T-helper 1 cell treated with Interleukin-12 subunit alpha and Interleukin-12 subunit beta and Interleukin-4 antibody, amounts not matched to agents 30 ng/mL and 1 ng/mL, for 36 hours (primary cell): Measurements from ENCODE around the gene ART5. TPM values are rescaled to one million over a fixed set of nuclear protein-coding genes. Genes with fewer than 3 reads are reported as not detected.
"Not testable (repeated sequence)": the region's sequence is repeated elsewhere in the genome, so short reads cannot be mapped to it uniquely, and the experiment has no call there.

Experiments used
- intact Hi-C: fragments of 100-400 bp; cut with micrococcal nuclease; formaldehyde crosslinking; loops from one replicate; pipeline ENCODE4 v1.15.1; 2024
- total RNA-seq: library from RNA; stranded (reverse); gene quantifications from 2 replicates; pipeline ENCODE4 v1.2.3, GENCODE V29; 2022

Gene ART5
- total RNA-seq, 1 donor from 2014 or later, result not detected

DNA sequence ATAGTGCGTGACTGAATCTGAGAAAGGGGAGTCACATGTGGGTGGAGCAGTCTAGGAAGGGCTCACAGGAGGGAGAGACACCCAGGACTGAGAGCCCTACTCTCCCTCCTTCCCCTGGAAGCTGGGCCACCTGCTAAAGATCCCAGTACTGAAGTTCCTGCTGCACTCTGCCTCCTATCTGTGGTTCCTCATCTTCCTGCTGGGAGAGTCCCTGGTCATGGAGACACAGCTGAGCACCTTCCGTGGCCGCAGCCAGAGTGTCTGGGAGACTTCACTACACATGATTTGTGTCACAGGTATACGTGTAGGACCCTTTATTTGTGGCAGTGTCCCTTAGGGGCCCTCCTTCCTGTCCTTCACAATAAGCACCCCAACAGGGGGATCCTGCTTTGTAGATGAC lies 19.3 kb downstream of the ART5 start:
- intact Hi-C loops, result no loop called here

- intact Hi-C loops, result no loop called here
These were observed 23.8 kb downstream of the ART5 start for GRCh38 chr11:3617990-3618389.

DNA sequence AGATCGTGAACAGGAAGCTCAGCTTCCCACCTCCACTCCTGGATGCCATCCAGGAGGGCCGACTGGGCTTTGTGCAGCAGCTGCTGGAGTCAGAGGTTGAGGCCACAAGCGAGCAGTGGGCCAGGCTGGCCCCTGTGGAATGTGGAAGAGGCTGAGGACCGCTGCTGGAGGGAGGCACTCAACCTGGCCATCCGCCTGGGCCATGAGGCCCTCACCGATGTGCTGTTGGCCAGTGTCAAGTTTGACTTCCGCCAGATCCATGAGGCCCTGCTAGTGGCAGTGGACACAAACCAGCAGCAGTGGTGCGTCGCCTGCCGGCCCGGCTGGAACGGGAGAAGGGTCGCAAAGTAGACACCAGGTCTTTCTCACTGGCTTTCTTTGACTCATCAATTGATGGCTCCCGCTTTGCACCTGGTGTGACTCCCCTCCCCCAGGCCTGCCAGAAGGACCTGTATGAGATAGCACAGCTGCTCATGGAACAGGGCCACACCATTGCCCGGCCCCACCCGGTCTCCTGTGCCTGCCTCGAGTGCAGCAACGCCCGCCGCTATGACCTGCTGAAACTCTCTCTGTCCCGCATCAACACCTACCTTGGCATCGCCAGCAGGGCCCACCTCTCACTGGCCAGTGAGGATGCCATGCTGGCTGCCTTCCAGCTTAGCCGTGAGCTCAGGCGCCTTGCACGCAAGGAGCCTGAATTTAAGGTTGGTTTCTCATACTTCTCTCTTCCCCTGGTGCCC lies 24.9 kb downstream of the ART5 start:
- intact Hi-C loops, result no loop called here

GRCh38 chr11:3615998-3616397 lies 25.8 kb downstream of the ART5 start:
- intact Hi-C loops, result no loop called here

DNA sequence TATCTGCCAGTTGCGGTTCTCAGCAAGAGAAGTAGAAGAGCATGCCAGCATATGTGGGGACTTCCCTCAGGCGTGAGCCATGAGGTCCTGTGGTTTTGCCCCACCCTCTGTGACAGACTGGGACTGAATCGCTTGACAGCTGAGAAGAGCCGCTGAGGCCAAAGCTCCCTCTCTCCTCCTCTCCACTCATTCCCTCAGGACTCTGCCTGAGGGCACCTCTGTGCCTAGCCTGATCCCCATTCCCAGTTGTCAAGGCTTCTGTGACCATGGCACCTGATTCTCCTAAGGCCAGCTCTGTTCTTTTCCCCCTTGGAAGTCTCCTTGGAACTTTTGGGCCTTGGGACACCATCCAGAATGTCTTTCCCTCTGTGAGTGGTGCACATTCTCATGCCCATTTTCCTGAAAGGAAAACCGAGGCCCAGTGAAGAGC lies 27.0 kb downstream of the ART5 start:
- intact Hi-C loops, result no loop called here

DNA sequence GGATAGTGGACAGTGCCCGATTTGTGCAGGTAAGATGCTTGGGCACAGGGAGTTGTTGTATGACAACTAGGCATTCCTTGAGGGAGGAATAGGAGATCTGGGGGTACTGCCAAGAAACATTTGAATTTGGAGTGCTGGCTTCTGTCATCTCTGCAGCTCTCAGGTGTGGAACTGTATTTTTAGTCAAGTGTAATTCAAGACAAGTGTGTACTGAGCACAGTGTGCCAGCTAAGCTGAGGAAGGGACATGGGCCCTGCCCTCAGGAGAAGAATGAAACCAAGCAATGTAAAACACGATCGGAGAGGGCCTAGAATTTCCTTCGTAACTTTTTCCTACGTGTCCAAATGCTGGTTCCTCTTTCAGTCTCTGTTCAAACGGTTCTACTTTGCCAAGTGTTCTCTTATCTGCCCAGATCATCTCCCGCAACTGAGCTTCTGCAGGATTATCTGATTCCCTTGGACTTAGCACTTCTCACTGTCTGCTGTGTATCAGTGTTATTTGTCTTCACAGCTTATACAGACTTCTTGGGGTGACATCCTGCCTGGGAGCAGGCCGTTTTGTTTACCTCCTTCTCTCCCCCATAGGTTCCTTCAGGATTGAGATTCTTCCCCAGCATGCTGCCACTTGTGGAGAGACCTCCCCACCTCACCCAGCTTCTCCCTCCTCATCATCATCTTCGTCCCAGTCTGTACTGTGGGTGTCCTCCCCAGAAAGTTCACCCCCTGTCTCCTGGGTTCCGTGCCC lies 27.6 kb downstream of the ART5 start:
- intact Hi-C loops, result no loop called here

DNA sequence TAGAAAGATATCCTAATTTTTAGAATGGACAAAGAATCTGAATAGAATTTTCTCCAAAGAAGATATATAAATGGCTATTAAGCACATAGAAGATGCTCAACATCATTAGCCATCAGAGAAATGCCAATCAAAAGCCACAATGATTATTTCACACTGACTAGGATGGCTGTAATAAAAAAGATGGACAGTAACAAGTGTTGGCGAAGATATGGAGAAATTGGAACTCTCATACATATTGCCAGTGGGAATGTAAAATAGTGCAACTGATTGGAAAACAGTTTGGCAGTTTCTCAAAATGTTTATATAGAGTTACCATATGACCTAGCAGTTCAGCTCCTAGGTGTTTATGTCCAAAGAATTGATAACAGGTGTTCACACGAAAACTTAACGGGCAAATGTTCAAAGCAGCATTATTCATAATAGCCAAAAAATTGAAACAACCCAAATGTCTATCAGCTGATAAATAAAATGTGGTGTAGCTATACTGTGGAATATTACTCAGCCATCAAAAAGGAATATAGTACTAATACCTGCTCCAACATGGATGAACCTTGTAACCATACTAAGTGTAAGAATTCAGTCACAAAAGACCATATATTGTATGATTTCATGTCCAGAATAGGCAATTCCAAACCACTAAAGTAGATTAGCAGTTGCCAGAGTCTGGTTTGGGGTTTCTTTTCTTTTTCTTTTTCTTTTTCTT lies 29.7 kb downstream of the ART5 start:
- intact Hi-C loops, result no loop called here

- intact Hi-C loops, result no loop called here
These were observed 30.9 kb downstream of the ART5 start for GRCh38 chr11:3610846-3611245.

DNA sequence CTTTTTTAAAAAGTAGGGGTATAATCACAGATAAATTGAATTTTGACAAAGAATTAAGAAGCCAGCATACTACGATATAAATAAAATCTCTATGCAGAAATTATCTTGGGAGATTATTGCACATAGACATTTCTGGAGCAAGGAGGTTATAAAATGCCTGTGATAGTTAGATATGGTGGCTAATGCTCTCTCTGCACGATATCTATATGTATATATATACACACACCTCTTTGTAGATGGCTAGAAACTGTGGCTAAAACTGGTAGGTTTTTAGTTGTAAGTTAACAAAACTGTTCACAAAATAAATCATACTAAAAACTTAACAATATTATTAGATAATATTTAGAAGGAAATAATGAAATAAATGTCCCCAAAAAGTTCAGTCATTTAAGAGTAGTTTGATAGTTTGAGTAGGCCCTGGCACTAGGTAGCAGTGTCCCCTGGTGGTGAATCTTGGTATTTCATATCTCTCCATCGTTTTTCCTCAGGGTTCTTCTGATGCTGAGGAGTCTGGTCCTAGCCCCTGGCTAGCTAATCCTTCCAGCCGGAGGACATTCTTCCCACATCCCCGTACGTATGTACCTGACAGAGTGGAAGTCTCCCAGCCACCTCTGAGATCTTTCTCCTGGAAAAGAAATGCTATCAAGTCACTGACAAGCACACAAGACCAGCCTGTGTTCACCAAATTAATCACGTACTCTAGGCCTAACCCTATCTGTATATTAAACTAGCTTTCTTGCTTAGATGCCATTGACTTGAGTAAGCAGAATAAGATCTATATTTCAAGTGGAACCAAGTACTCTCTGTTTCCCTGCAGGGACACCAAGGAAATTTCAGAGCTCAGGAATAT lies 32.2 kb downstream of the ART5 start:
- intact Hi-C loops, result loop anchor here (1.0 to 10.0 kb wide), 3 partner anchors 21 to 195 kb away; partner anchors contain the start of gene PGAP2

- intact Hi-C loops, result loop anchor here (10.0 kb wide), 1 partner anchor 199 kb away; the partner anchor contains the start of gene PGAP2
These were observed 36.0 kb downstream of the ART5 start for GRCh38 chr11:3605771-3606203.

- intact Hi-C loops, result loop anchor here (10.0 kb wide), 1 partner anchor 200 kb away; the partner anchor contains the start of gene PGAP2
These were observed 36.5 kb downstream of the ART5 start for GRCh38 chr11:3605283-3605662.

GRCh38 chr11:3604167-3604566 lies 37.6 kb downstream of the ART5 start:
- intact Hi-C loops, result loop anchor here (10.0 kb wide), 1 partner anchor 201 kb away; the partner anchor contains the start of gene PGAP2

DNA sequence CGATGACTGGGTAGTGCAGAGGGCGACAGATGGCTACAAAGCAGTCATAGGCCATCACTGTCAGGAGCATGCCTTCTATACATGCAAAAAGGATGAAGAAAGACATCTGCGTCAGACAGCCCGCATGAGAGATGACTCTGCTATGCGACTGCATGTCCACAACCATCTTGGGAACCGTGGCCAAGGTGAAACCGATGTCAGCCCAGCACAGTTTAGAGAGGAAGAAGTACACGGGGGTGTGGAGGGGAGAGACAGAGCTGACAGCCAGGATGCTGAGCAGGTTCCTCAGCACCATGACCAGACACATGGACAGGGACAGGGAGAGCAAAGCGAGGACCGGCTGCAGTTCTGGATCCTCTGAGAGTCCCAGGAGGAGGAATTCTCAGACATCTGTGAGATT lies 41.6 kb downstream of the ART5 start:
- intact Hi-C loops, result loop anchor here (10.0 kb wide), 1 partner anchor 205 kb away; the partner anchor contains the start of gene PGAP2

- intact Hi-C loops, result not testable (repeated sequence)
These were observed 44.0 kb downstream of the ART5 start for GRCh38 chr11:3597743-3598142.

DNA sequence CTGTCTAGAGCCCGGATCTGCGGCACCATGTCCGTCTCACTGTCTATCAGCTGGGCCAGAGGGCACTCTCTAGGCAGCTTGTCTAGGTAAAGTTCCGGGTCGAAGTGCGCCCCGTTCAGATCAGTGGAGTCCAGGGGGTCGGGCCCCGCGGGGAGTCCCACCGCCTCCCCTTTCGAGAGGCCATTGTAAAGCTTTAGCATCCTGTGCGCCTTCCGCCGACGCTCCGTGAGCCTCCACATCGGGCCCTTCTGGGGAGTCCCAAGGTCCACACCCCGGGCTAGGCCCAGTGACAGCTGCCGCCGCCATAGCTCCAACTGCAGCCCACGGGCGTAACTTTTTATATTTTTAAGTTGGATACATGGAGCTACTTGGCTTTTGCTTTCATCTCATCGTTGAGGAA lies 50.5 kb downstream of the ART5 start:
- intact Hi-C loops, result not testable (repeated sequence)

DNA sequence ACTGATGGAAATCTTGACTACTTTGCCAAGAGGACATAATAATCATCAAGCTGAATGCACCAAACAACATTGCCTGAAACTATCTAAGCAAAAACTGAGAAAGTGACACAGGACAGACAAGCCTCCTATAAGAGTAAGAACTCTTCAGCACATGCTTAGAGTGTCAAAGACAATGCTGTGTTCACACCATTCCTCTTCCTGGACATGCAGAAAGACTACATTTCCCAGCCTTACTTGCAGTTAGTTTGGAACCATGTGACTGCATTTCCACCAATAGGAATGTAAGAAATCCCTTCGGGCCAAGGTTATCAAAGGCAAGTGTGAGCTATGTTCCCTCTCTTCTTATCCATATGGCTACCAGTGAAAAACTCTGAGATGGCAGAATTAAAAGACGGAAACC lies 51.6 kb downstream of the ART5 start:
- intact Hi-C loops, result not testable (repeated sequence)

DNA sequence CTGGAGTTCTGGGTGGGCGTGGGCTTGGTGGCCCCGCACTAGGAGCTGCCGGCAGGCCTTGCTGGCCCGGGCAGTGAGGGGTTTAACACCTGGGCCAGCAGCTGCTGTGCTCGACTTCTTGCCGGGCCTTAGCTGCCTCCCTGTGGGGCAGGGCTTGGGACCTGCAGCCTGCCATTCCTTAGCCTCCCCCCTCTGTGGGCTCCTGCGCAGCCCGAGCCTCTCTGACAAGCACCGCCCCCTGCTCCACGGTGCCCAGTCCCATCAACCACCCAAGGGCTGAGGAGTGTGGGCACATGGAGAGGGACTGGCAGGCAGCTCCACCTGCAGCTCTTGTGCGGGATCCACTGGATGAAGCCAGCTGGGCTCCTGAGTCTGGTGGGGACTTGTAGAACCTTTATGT lies 53.0 kb downstream of the ART5 start:
- intact Hi-C loops, result loop anchor here (1.0 kb wide), 1 partner anchor 21 kb away; no protein-coding TSS in a partner anchor
